WI38 (cell line): ENCODE measurements around the gene PAK3.

Experiments
- H3K4me3 ChIP-seq: 2 replicates; pipeline ENCODE4 v1.5.1; 2011; ENCODE audit warnings: low read depth, mild to moderate bottlenecking, control low read depth, low read length
- TF ChIP-seq, protein P1 (sequence below): IDR thresholded peaks from 2 replicates; pipeline ENCODE4 v1.5.1; 2012; ENCODE audit warnings: low read depth, mild to moderate bottlenecking, control low read depth, low read length

PAK3 gene

DNA sequence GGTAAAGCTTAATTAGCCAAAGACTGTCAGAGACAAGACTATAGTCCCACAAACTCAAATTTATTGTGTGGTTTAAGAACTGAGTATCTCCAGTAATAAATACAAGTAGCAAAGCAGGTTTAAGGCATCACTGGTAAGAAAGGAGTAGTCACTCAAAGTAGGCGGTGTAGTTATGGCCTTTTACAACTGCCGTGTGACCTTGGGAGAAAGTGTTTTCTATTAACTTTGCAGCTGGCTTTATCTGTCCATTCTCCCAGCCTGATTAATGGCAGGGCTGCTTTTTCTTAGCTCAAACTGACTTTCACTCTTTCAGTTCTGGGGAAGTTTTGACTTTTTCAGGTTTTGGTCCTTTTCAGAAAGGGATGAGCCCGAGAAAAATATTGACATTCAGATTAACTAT, 7.4 kb upstream of the PAK3 start:
- TF ChIP-seq, protein P1, sequence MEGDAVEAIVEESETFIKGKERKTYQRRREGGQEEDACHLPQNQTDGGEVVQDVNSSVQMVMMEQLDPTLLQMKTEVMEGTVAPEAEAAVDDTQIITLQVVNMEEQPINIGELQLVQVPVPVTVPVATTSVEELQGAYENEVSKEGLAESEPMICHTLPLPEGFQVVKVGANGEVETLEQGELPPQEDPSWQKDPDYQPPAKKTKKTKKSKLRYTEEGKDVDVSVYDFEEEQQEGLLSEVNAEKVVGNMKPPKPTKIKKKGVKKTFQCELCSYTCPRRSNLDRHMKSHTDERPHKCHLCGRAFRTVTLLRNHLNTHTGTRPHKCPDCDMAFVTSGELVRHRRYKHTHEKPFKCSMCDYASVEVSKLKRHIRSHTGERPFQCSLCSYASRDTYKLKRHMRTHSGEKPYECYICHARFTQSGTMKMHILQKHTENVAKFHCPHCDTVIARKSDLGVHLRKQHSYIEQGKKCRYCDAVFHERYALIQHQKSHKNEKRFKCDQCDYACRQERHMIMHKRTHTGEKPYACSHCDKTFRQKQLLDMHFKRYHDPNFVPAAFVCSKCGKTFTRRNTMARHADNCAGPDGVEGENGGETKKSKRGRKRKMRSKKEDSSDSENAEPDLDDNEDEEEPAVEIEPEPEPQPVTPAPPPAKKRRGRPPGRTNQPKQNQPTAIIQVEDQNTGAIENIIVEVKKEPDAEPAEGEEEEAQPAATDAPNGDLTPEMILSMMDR: no peak
- no peak overlapping the region for H3K4me3 ChIP-seq

DNA sequence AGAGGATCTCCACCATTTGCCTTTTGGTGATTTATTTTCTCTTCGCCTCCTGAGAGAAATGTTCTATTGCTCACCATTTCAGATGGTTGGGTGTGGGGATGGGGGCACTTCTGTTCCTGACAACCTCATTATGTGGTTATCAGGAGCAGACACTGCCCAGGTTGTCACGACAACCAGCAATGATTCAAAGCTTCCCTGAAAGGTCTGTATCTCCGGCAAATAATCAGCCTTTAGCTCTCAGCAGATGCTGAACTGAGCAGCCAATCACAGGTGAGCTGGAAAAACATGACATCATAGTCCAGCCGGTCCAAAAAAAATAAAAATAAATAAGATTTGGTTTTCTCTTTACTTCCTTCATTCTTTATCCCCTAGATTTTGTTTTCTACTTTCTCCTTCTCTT, 5.5 kb upstream of the PAK3 start:
- H3K4me3 ChIP-seq: no peak overlapping the region
- TF ChIP-seq, protein P1: no peak

DNA sequence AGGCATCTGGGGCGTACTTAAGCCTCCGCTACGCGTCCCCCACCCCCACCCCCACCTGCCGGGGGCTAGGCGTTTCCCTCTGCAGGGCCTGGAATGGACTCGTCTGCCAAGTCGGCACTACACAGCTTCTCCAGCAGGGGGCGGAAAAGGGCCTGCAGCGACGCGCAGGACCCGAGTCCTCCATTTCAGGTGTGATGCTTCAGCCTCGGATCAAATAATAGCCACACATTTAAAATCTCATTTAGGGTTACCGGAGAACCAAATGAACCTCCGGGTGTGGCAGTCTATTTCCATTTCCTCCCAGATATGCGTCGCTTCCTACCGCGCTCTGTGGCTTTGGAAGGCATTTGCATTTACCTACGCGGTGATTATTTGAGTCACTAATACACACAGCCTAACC, 2.9 kb downstream of the PAK3 start:
- TF ChIP-seq, protein P1: peak; percentile 19
- H3K4me3 ChIP-seq: no peak overlapping the region

DNA sequence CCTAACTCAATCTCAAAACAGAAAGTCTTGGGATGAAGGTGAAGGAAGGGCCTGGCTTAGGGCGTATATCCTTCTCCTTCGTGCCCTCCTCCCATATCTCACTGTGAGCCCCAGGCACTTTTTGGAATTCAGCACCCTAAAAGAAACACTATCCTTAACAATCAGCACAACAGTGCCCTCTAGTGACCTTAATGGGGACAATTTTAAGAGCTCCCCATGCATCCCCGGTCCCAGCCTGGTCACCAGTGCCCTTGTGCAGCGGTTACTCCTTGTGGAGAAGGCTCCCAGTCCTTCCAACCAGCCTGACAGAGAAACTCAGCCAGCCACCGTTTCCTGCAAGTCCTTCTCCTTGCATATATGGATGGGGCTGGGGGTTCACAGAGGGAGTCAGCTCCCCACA, 4.2 kb downstream of the PAK3 start:
- TF ChIP-seq, protein P1: no peak; the same call in 1 of the 2 replicates

DNA sequence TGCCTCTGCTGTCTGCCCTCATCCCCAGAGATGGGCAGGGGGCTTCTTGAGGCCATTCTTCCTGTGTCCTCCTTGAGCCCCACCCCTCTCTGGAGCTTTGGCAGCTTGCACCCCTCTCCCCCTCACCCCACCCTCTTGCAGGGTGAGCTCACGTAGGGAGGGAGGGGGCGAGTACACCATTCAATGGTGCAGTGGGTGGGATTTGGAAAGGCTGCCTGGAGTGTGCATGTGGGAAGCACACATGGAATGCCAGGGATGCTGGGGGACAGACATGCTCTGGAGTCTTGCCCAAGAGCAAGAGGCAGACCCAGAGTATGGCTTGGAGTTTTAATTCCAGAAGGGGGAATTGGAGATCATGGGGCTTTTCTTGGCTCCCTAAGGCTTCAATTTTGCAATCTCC, 5.6 kb downstream of the PAK3 start:
- no peak overlapping the region for H3K4me3 ChIP-seq
- TF ChIP-seq, protein P1: no peak

More for the DNA sequence above, 4.2 kb downstream of the PAK3 start:
- no peak overlapping the region for H3K4me3 ChIP-seq

DNA sequence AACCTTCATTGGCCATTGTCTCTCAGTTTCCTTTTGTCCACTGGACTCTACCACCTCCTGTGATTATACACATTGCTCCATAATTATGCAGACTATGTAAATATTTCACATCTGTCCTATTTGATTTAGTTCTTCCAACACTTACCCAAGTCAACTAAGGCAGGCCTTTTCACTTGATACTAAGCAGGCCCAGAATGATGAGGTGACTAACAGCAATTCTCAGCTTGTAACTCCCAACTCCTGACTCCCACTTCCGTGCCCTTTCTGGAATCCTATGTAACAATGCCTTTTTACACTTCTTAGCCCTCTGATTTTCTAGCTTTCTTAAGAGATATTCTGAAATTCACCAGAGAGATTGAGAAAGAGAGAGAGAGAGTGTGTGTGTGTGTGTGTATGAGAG, 6.6 kb downstream of the PAK3 start:
- TF ChIP-seq, protein P1: no peak
- no peak overlapping the region for H3K4me3 ChIP-seq

DNA sequence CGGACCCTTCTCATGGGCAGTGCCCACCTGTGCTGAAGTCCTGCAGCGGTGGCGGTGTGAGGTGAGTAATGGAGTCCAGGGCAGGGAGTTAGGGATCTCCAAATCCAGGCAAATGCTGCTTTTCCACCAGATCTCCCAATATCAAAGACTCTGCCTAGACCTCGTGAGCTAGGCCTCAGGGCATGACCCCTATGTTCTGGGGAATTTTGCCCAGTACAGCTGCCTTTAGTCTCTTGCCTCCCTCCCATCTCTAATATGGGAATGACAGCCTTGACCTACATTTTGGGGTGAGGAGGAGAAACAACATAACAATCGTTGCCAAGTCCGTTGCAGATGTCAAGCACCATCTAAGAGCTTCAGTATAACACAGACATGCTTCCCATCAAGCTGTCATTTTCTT, 7.3 kb downstream of the PAK3 start:
- no peak overlapping the region for H3K4me3 ChIP-seq
- TF ChIP-seq, protein P1: no peak
